ENCODE measurements around the gene NXPE4.

The NXPE4 gene

DNA sequence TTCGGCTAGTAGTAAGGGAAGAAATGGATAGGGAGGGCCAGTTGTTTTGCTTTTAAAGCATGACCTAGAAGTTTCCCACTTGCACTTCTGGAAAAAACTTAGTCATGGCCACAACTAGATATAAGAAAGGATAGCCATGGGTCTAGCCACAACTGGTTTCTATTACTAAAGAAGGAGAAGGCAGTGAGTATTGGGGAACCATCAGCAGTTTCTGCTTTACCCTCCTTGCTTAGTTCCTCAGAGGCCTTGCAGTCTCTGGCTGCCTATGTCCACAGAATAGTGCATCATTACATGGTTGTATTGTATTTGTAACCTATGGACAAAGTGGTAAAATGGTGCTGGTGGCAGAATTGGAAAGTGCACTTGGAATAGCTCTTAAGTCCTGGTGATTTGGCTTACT lies 71.5 kb downstream of the NXPE4 start:
- no peak for TF ChIP-seq POLR2AphosphoS5 (IDR thresholded peaks at IDR 0.05; ENCODE audit: low read depth)
- TF ChIP-seq, protein P1, sequence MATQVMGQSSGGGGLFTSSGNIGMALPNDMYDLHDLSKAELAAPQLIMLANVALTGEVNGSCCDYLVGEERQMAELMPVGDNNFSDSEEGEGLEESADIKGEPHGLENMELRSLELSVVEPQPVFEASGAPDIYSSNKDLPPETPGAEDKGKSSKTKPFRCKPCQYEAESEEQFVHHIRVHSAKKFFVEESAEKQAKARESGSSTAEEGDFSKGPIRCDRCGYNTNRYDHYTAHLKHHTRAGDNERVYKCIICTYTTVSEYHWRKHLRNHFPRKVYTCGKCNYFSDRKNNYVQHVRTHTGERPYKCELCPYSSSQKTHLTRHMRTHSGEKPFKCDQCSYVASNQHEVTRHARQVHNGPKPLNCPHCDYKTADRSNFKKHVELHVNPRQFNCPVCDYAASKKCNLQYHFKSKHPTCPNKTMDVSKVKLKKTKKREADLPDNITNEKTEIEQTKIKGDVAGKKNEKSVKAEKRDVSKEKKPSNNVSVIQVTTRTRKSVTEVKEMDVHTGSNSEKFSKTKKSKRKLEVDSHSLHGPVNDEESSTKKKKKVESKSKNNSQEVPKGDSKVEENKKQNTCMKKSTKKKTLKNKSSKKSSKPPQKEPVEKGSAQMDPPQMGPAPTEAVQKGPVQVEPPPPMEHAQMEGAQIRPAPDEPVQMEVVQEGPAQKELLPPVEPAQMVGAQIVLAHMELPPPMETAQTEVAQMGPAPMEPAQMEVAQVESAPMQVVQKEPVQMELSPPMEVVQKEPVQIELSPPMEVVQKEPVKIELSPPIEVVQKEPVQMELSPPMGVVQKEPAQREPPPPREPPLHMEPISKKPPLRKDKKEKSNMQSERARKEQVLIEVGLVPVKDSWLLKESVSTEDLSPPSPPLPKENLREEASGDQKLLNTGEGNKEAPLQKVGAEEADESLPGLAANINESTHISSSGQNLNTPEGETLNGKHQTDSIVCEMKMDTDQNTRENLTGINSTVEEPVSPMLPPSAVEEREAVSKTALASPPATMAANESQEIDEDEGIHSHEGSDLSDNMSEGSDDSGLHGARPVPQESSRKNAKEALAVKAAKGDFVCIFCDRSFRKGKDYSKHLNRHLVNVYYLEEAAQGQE (IDR thresholded peaks at IDR 0.05; ENCODE audit: insufficient replicate concordance, low read depth) = no peak
- TF ChIP-seq, protein P2, sequence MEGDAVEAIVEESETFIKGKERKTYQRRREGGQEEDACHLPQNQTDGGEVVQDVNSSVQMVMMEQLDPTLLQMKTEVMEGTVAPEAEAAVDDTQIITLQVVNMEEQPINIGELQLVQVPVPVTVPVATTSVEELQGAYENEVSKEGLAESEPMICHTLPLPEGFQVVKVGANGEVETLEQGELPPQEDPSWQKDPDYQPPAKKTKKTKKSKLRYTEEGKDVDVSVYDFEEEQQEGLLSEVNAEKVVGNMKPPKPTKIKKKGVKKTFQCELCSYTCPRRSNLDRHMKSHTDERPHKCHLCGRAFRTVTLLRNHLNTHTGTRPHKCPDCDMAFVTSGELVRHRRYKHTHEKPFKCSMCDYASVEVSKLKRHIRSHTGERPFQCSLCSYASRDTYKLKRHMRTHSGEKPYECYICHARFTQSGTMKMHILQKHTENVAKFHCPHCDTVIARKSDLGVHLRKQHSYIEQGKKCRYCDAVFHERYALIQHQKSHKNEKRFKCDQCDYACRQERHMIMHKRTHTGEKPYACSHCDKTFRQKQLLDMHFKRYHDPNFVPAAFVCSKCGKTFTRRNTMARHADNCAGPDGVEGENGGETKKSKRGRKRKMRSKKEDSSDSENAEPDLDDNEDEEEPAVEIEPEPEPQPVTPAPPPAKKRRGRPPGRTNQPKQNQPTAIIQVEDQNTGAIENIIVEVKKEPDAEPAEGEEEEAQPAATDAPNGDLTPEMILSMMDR (IDR thresholded peaks at IDR 0.05; ENCODE audit: insufficient read depth, low read length) = no peak
- TF ChIP-seq SPI1 (IDR thresholded peaks at IDR 0.05; ENCODE audit: borderline replicate concordance, low read depth) = no peak
- TF ChIP-seq GABPA (IDR thresholded peaks at IDR 0.05; ENCODE audit: low read depth) = no peak
- DNase-seq (ENCODE audit: low read depth in 1 of 2, low spot score in 1 of 2) = no peak
- Histone ChIP-seq H3K27ac (replicated peaks) (no peak overlapping the region), H3K27me3 (ENCODE audit: insufficient read depth, poor library complexity, severe bottlenecking) (peaks cover 4% of the 10 kb centered on the region), H3K4me3 (replicated peaks; ENCODE audit: insufficient read depth, low read length) (no peak overlapping the region)

DNA sequence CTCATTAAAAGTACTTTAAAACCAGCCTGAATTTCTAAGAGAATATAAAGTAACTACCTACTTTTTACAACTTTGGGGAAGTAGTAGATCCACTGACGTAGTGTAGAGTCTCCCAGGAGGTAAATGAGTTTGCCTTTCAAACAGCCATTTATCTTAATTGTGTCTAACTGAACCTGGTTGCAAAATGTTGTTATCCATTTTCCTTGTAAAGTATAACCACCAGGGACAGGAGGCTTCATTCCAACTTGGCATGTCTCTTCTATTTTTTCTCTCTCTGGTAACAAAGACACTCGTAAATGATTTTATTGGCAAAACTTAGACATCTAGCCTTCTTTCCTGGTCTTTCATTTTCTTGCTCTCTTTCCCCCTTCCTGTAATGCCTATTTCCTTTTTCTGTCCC lies 72.8 kb downstream of the NXPE4 start:
- DNase-seq (ENCODE audit: low read depth in 1 of 2, low spot score in 1 of 2) = no peak
- H3K4me3 ChIP-seq (replicated peaks; ENCODE audit: insufficient read depth, low read length) = no peak overlapping the region
- H3K27me3 ChIP-seq (ENCODE audit: insufficient read depth, poor library complexity, severe bottlenecking) = peaks cover 4% of the 10 kb centered on the region
- TF ChIP-seq, protein P1 (IDR thresholded peaks at IDR 0.05; ENCODE audit: insufficient replicate concordance, low read depth) = no peak
- TF ChIP-seq, protein P2 (IDR thresholded peaks at IDR 0.05; ENCODE audit: insufficient read depth, low read length) = no peak
- no peak for TF ChIP-seq GABPA (IDR thresholded peaks at IDR 0.05; ENCODE audit: low read depth)
- H3K27ac ChIP-seq (replicated peaks) = no peak overlapping the region

Measured in HL-60 (cell line).